NCI-H524 (cell line): ENCODE measurements around the gene SEMA4F.

Experiments
- DNase-seq, 2 experiments: peaks; one replicate each; lab custom pipeline; 2025; lab: John Stamatoyannopoulos, UW

The SEMA4F gene

DNA sequence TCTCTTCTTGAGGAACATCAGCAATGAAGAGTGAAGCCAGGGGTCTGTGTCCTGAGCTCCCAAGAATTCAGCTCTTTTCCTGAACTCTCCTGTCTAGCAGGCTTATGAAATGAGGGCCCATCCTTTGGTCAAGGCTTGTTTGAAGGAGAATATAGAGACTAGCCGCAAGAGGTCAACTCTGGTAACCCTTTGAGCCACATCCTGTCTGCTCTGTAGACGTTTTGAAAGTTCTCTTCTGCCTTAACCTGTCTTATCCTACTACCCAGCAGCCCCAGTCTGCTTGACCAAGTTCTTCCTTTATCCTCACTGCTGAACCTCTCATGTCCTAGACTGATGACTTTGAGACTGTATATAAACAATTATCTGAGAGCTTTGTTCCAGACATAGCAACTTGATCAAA is 5.4 kb downstream of the SEMA4F start:
- no peak for DNase-seq

- DNase-seq = no peak
Measured at GRCh38 chr2:74668087-74668486, 14.0 kb downstream of the SEMA4F start.

DNA sequence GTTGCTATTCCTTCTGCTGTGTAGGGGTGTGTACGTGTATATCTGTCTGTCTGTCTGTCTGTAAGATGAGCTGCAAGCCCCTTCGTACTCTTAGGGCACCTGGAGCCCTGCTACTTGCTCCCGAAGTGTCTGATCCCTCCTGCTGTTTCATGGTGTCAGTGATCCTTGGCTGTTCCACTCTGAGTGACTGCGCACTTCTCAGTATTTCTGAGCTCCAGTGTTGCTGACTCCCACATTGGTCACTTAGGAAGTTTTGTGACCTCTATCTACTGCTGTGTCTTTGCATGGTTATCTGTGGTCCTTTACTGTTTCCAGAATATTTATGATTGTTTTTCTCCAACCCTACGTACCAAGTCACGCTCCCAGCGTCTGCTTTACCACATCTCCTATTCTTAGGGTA is 16.2 kb downstream of the SEMA4F start:
- DNase-seq = no peak

DNA sequence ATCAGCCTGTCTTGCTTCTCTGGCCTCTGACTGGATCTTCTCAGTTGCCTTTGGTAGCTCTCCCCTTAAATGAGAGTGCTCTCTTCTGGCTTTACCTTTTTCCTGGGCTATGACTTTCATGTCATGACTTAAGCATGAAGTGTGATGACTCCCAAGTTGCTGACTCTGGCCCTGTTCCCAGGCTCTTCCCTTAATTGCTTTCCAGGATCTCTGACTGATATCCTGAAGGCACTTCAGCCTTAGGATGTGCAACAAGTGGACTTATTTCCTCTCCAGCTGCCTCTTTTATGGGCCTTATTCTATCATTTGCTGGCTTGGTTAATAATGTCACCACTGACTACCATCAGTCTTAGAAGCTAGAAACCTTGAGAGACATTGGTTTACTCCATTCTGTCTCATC is 17.4 kb downstream of the SEMA4F start:
- DNase-seq = no peak

- no peak for DNase-seq
Measured at GRCh38 chr2:74673826-74674528, 19.9 kb downstream of the SEMA4F start.

- no peak for DNase-seq
Measured at GRCh38 chr2:74675090-74675489, 21.0 kb downstream of the SEMA4F start.

DNA sequence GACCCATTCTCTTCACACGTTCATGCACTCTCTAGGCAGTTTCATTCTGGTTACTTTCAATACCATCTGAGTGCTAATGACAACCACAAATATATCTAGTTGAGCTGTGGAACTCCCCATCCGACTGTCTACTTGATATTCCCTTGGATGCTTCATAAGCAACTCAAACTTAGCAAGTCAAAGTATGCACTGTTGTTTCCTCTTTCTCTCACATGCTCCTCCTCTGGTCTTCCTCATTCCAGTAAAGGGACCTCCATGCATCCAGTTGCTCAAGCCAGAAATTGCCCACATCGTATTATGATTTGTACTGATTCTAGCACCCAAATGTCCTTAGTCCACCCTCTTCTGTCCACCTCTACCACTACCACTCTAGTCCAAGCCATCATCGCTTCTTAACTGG is 22.3 kb downstream of the SEMA4F start:
- DNase-seq = no peak

DNA sequence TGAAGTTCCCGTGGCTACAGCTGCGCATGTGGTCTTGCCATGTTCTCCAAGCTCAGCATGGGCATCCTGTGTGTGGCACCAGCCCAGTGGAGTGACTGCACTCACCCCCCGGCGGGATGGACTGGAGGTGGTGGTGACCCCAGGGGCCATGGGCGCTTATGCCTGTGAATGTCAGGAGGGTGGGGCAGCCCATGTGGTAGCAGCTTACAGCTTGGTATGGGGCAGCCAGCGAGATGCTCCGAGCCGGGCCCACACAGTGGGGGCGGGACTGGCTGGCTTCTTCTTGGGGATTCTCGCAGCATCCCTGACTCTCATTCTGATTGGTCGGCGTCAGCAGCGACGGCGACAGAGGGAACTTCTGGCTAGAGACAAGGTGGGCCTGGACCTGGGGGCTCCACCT is 25.6 kb downstream of the SEMA4F start:
- DNase-seq = no peak

GRCh38 chr2:74682501-74682900 is 28.5 kb downstream of the SEMA4F start:
- no peak for DNase-seq

GRCh38 chr2:74685408-74685807 is 31.4 kb downstream of the SEMA4F start:
- no peak for DNase-seq

GRCh38 chr2:74688881-74689280 is 34.8 kb downstream of the SEMA4F start:
- no peak for DNase-seq

DNA sequence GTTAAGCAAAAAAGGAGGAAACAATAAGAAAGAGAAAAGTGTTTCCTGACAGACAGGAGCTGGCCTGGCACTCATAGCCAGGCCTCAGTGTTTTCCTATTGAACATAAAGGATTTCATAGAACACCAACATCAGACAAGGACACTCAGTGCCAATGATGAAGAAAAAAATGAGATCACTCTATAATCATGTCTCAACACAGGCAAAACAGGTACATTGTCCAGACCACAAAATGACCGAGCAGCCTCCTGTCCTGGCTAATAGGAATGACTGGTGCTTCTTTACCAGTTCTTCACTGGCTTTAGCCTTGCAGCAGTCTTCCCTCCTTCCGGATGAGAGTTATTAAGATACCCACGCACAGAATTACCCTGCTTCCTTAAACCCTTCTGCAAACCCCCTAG is 35.6 kb downstream of the SEMA4F start:
- no peak for DNase-seq

GRCh38 chr2:74690571-74690970 is 36.5 kb downstream of the SEMA4F start:
- peak; percentile 27 to 63 for DNase-seq

DNA sequence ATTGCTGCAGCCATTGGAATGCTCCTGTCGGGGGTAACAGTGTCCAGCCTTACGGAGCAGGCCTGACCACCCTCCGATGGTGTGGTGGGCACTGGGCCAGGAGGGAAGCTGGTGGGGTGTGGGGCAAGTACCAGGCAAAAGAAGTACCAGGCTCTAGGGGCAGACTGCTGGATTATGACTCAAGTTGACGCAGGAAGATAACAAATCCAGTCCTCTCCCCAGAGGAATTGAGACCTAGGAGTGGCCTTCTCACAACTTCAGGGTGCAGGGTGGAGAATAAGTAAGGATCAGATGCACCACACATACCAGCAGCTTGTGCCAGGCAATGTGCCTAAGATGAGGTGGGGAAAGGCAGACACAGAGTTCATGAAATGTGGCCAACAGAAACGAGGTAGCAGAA is 37.9 kb downstream of the SEMA4F start:
- no peak for DNase-seq

GRCh38 chr2:74693213-74693612 is 39.2 kb downstream of the SEMA4F start:
- no peak for DNase-seq

DNA sequence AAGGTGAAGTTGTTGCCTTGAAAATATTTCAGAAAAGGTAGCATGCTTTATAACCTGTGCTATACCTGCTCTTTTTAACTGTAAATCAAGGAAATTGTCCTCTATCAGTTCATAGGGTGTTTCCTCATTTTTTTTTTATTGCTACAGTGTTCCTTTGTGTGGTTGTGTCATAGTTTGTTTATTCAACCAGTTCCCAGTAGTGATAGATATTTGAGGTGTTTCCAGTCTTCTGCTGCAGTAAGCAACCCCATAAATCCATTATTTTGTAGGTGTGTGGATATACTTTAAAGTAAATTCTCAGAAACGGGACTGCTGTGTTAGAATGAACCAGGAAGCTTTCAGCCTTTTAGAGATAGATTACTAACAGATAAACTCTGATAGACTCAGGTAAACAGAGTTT is 39.6 kb downstream of the SEMA4F start:
- no peak for DNase-seq

- no peak for DNase-seq
Measured at GRCh38 chr2:74694281-74694680, 40.2 kb downstream of the SEMA4F start.

GRCh38 chr2:74695663-74696062 is 41.6 kb downstream of the SEMA4F start:
- no peak for DNase-seq

DNA sequence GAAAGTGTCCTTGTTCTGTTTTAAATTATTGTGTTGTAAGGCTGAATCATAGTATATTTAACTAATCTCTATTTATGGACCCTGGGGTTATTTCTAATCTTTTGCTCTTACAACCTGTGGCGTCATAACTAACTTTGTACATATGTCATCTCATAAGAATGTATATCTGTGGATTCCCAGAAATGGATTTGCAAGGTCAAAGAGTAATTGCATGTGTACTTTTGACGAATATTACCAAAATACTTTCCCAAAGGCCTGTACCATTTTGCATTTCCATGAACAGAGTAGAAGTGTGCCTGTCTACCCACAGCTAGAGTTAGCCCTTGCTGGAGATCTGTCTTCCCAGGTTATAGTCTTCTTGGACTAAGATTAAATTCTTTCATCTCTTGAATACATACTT is 42.8 kb downstream of the SEMA4F start:
- DNase-seq = no peak

GRCh38 chr2:74700643-74701372 is 46.8 kb downstream of the SEMA4F start:
- no peak for DNase-seq

DNA sequence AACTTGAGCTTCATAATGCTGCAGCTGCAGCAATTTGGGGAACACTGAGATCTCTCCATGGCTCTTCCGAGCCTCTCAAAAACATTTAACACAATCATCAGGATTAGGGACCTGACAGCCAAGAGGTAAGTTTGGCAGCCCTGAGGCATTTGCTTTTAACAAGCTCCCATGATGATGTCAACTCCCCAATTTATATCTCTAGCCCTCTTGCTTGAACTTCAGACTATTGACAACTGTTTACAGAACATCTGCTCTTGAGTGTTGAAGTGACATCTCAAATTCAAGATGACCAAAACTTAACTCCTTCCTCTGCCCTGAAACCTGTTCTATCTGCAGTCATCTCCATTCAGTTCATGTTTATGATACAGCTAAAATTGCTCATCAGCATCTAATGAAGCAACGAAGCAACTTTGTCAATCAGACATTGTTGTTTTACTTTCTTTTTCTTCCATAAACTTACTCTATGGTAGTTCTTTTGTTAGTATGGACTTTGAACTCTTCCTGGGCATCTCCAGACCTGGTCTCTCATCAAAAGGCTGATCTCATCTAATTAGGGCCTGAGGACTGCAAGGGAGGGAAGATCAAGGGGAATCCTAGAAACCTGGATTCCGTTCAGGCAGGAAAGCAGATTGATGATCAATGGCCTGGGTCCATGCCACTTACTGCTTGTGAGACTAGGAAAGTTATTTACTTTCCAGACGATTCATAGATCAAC is 48.1 kb downstream of the SEMA4F start:
- no peak for DNase-seq

DNA sequence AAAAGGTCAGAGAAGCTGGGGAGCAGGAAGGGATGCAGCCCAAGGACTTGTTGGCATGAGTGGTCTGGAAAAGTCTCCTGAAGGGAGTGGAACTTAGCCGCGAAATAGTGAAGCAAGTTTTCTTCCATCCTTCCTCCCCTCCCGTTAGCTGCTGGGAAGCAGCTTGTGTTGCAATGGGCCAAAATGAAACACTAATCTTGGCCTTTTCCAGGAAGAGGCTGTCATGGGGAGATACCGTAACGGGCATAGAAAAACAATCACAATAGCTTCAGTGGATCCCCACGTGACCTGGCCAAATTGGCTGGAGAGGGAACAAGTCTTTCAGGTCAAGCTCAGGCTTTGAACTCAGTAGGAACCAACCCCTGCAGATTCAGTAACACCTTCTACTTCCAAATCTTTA is 49.3 kb downstream of the SEMA4F start:
- no peak for DNase-seq

- DNase-seq = no peak
Measured at GRCh38 chr2:74704216-74704615, 50.2 kb downstream of the SEMA4F start.
